AG04449 (cell line): ENCODE results near the gene LINGO1.
A peak's percentile ranks its signal among the peaks of the same experiment; 100 is the strongest.

Source experiments
- CTCF ChIA-PET: fragments of 350-600 bp; formaldehyde crosslinking; extraction: SDS; loops from one replicate; lab custom pipeline; 2021; ENCODE audit warnings: antibody characterized with exemption; lab: Yijun Ruan, JAX
- POLR2A ChIA-PET: fragments of 400-600, 350-600 bp; formaldehyde crosslinking; extraction: SDS; loops from one replicate; lab custom pipeline; 2020; ENCODE audit warnings: antibody characterized with exemption, inconsistent platforms; lab: Yijun Ruan, JAX
- DNase-seq: peaks from one replicate; pipeline ENCODE4 v3.0.0-alpha.2; 2010; ENCODE audit warnings: low read depth, low spot score
- H3K4me3 ChIP-seq: 2 replicates; pipeline ENCODE4 v1.5.1; 2011; ENCODE audit warnings: low read depth, mild to moderate bottlenecking, control low read depth, low read length
- CTCF ChIP-seq: IDR thresholded peaks from one replicate; pipeline ENCODE4 v1.5.1; 2011; ENCODE audit warnings: mild to moderate bottlenecking, moderate library complexity, low read length, control low read depth, inconsistent platforms; ENCODE audit not compliant: insufficient read depth; ENCODE audit errors: missing control alignments

Gene LINGO1

GRCh38 chr15:77634266-77634962 is 1.7 kb upstream of the LINGO1 start:
- H3K4me3 ChIP-seq, result no peak overlapping the region
- TF ChIP-seq CTCF, result peak; percentile 60
- no peak for DNase-seq
- ChIA-PET CTCF (interaction anchor here (0.7 to 4.6 kb wide), 43 partner anchors 8 to 598 kb away, joined by 3 to 161 read pairs (median 5); no protein-coding TSS in a partner anchor), POLR2A (no interaction called here)

GRCh38 chr15:77633913-77634265 is 1.2 kb upstream of the LINGO1 start:
- ChIA-PET POLR2A (no interaction called here), CTCF (interaction anchor here (0.7 to 4.6 kb wide), 55 partner anchors 12 to 696 kb away, joined by 3 to 161 read pairs (median 5); no protein-coding TSS in a partner anchor)
- H3K4me3 ChIP-seq, result no peak overlapping the region
- TF ChIP-seq CTCF, result no peak
- DNase-seq, result no peak

GRCh38 chr15:77633134-77633912 is 611 bp upstream of the LINGO1 start:
- peak overlapping the region; percentile 52 for H3K4me3 ChIP-seq
- TF ChIP-seq CTCF, result peak; percentile 100
- POLR2A ChIA-PET, result no interaction called here
- peak; percentile 17 for DNase-seq
- CTCF ChIA-PET, result interaction anchor here (0.6 to 4.6 kb wide), 67 partner anchors 12 to 696 kb away, joined by 3 to 161 read pairs (median 4); no protein-coding TSS in a partner anchor

GRCh38 chr15:77631745-77632533 is 773 bp downstream of the LINGO1 start:
- ChIA-PET POLR2A (no interaction called here), CTCF (interaction anchor here (0.7 to 2.0 kb wide), 7 partner anchors 9 to 190 kb away, joined by 3 to 19 read pairs (median 6); no protein-coding TSS in a partner anchor)
- no peak overlapping the region for H3K4me3 ChIP-seq
- no peak for DNase-seq
- no peak for TF ChIP-seq CTCF

- no peak for DNase-seq
- CTCF ChIA-PET, result interaction anchor here (0.7 to 2.0 kb wide), 11 partner anchors 8 to 529 kb away, joined by 3 to 19 read pairs (median 4); no protein-coding TSS in a partner anchor
- H3K4me3 ChIP-seq, result no peak overlapping the region
- peak; percentile 4 for TF ChIP-seq CTCF
- POLR2A ChIA-PET, result no interaction called here
These were observed 1.6 kb downstream of the LINGO1 start for GRCh38 chr15:77630956-77631744.
